ENCODE measurements around the gene NUCKS1. TPM values are rescaled to one million over a fixed set of nuclear protein-coding genes. Genes with fewer than 3 reads are reported as not detected.

Gene NUCKS1
- total and polyA plus RNA-seq, 2 of the 8 experiments (the other 6 are each of a cell fraction or from before 2014, with no cell fraction given), result 126 to 461 TPM

DNA sequence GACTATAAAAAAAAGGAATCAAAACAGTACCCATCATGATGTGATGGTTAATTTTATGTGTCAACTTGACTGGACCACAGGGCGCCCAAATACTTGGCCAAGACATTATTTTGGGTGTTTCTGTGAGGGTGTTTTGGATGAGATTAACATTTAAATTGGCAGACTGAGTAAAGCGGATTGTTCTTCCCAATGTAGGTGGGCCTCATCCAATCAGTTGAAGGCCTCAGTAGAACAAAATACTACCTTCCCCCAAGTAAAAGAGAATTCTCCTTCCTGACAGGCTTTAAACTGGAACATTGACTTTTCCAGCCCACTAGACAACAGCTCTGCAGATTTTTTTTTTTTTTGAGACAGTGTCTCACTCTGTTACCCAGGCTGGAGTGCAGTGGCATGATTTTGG lies 14.6 kb upstream of the NUCKS1 start (continued):
- TF ChIP-seq, protein P1, sequence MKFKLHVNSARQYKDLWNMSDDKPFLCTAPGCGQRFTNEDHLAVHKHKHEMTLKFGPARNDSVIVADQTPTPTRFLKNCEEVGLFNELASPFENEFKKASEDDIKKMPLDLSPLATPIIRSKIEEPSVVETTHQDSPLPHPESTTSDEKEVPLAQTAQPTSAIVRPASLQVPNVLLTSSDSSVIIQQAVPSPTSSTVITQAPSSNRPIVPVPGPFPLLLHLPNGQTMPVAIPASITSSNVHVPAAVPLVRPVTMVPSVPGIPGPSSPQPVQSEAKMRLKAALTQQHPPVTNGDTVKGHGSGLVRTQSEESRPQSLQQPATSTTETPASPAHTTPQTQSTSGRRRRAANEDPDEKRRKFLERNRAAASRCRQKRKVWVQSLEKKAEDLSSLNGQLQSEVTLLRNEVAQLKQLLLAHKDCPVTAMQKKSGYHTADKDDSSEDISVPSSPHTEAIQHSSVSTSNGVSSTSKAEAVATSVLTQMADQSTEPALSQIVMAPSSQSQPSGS (IDR thresholded peaks at IDR 0.05; ENCODE audit: low read length), result no peak
- TF ChIP-seq, protein P2, sequence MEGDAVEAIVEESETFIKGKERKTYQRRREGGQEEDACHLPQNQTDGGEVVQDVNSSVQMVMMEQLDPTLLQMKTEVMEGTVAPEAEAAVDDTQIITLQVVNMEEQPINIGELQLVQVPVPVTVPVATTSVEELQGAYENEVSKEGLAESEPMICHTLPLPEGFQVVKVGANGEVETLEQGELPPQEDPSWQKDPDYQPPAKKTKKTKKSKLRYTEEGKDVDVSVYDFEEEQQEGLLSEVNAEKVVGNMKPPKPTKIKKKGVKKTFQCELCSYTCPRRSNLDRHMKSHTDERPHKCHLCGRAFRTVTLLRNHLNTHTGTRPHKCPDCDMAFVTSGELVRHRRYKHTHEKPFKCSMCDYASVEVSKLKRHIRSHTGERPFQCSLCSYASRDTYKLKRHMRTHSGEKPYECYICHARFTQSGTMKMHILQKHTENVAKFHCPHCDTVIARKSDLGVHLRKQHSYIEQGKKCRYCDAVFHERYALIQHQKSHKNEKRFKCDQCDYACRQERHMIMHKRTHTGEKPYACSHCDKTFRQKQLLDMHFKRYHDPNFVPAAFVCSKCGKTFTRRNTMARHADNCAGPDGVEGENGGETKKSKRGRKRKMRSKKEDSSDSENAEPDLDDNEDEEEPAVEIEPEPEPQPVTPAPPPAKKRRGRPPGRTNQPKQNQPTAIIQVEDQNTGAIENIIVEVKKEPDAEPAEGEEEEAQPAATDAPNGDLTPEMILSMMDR (IDR thresholded peaks at IDR 0.05; ENCODE audit: control extremely low read depth in 1 of 3, insufficient read depth in 1 of 3, low read depth in 1 of 3, low read length in 3 of 3), result no peak
- no peak for TF ChIP-seq MAFK (IDR thresholded peaks at IDR 0.05; ENCODE audit: low read depth, low read length)
- no peak for TF ChIP-seq RBBP5 (IDR thresholded peaks at IDR 0.05; ENCODE audit: borderline replicate concordance, low read depth, low read length)
- no peak for TF ChIP-seq TEAD4 (IDR thresholded peaks at IDR 0.05; ENCODE audit: low read depth, low read length)

Data from H1 (cell line).